ENCODE data around the gene TPH2. TPM values are rescaled to one million over a fixed set of nuclear protein-coding genes. Genes with fewer than 3 reads are reported as not detected.

The TPH2 gene
- total and polyA plus RNA-seq, 10 donors: 0.06 to 7.2 (median 1.5) TPM; not detected in 4

DNA sequence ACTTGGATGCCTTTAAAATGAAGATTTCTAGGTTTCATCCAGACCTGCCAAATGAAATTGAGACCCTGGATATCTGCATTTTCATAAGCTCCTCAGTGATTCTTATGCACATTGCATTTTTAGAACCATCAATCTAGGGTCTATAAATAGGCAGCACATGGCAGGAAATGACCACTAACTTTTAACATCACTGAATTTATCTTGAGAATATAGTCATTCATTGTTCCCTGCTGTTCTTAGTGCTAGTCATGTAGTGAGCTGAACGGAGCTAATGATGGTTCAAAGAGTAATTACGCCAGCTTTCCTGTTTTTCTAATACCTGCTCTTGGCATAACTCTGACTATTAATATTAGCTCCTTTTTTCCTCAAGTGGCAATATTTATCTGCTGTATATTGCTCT, 91.6 kb downstream of the TPH2 start:
- Histone ChIP-seq H3K4me1 (no peaks in the 10 kb centered on the region), H3K27ac (no peak overlapping the region), H3K4me3 (no peak overlapping the region), H3K36me3 (no peaks in the 10 kb centered on the region), H3K27me3 (replicated peaks in 1 of 7) (no peaks in the 10 kb centered on the region), H3K9me3 (no peaks in the 10 kb centered on the region)
- WGBS, 5 donors: 33 to 52% (median 43%) methylated on average over 2 of the region's 2 CpGs
- no peak for DNase-seq
- no peak for TF ChIP-seq POLR2A (IDR thresholded peaks at IDR 0.05)
- intact Hi-C loops (cut with DNase I; ENCODE audit: low total_unique reads): no loop called here

DNA sequence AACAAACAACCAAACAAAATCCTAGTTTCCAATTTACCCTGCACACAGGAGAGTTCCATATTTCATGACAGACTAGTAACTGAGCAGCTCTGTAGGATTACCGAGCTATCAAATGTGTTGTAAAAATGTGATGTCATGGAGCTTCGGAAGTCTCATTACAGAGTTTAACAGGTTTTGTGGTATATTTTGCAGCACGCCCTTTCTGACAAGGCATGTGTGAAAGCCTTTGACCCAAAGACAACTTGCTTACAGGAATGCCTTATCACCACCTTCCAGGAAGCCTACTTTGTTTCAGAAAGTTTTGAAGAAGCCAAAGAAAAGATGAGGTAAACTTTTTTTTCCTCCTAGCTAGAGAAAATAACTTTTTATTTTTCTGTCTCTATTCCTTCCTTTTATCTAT, 92.4 kb downstream of the TPH2 start:
- H3K4me1 ChIP-seq: no peaks in the 10 kb centered on the region
- H3K36me3 ChIP-seq: no peaks in the 10 kb centered on the region
- TF ChIP-seq, protein P1, sequence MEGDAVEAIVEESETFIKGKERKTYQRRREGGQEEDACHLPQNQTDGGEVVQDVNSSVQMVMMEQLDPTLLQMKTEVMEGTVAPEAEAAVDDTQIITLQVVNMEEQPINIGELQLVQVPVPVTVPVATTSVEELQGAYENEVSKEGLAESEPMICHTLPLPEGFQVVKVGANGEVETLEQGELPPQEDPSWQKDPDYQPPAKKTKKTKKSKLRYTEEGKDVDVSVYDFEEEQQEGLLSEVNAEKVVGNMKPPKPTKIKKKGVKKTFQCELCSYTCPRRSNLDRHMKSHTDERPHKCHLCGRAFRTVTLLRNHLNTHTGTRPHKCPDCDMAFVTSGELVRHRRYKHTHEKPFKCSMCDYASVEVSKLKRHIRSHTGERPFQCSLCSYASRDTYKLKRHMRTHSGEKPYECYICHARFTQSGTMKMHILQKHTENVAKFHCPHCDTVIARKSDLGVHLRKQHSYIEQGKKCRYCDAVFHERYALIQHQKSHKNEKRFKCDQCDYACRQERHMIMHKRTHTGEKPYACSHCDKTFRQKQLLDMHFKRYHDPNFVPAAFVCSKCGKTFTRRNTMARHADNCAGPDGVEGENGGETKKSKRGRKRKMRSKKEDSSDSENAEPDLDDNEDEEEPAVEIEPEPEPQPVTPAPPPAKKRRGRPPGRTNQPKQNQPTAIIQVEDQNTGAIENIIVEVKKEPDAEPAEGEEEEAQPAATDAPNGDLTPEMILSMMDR (IDR thresholded peaks at IDR 0.05 in 8 of 11, conservative IDR thresholded peaks at IDR 0.05 in 3 of 11): no peak
- TF ChIP-seq POLR2AphosphoS5 (IDR thresholded peaks at IDR 0.05): no peak
- H3K9me3 ChIP-seq: no peaks in the 10 kb centered on the region
- WGBS, 5 donors: 71 to 88% (median 81%) methylated on average over 3 of the region's 3 CpGs
- H3K27me3 ChIP-seq (replicated peaks in 1 of 7): no peaks in the 10 kb centered on the region
- no peak overlapping the region for H3K4me3 ChIP-seq
- intact Hi-C loops (cut with DNase I; ENCODE audit: low total_unique reads): no loop called here
- no peak for DNase-seq
- no peak overlapping the region for H3K27ac ChIP-seq

DNA sequence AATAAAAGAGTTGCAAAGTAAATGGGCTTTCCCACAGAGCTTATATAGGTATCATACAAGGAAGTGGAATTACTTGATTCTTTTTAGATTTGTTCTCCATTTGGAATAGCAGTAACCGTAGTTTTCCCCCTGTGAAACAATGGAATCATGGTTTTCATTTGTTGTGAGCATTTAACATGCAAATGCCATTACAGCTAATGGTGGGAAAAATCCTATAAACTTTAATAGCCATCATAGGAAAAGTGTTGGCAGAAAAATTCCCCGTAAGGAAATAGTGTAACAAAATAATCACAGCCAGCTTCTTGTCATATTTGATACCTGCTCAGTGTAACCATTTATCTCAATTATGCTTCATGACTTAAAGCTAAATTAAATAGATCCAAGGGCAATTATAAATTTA, 95.3 kb downstream of the TPH2 start:
- H3K9me3 ChIP-seq: no peaks in the 10 kb centered on the region
- H3K27me3 ChIP-seq (replicated peaks in 1 of 7): no peaks in the 10 kb centered on the region
- no peaks in the 10 kb centered on the region for H3K36me3 ChIP-seq
- intact Hi-C loops (cut with DNase I; ENCODE audit: low total_unique reads): no loop called here
- no peak overlapping the region for H3K27ac ChIP-seq
- no peak overlapping the region for H3K4me3 ChIP-seq
- no peak for TF ChIP-seq POLR2AphosphoS5 (IDR thresholded peaks at IDR 0.05)
- H3K4me1 ChIP-seq: no peaks in the 10 kb centered on the region
- DNase-seq: no peak
- 85 to 97% (median 89%) methylated on average over 2 of the region's 2 CpGs for WGBS, 5 donors

DNA sequence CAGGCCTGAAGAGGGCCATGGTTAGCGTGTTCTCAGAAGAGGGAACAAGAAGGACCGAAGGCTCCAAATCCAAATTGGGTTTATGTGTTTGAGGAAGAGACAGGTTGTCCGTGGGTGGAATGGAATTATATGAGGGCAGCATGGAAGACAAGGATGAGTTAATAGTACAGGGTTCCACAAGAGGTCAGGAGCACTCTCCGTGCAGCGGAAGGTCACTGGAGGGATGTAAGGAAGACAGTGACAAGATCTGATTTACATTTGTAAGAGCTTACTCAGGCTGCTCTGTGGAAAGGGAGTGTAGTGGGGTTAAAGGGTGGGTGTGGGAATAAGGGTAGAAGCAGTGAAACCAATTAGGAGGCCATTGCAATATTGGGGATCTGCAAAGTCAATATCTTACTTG, 97.0 kb downstream of the TPH2 start:
- no peak for DNase-seq
- Histone ChIP-seq H3K27me3 (replicated peaks in 1 of 7) (no peaks in the 10 kb centered on the region), H3K4me1 (no peaks in the 10 kb centered on the region), H3K27ac (no peak overlapping the region), H3K9me3 (peaks cover 0 to 7% (median 0%) of the 10 kb centered on the region in 8 donors), H3K4me3 (no peak overlapping the region), H3K36me3 (no peaks in the 10 kb centered on the region)
- WGBS, 5 donors: 72 to 80% (median 79%) methylated on average over 5 of the region's 5 CpGs
- intact Hi-C loops (cut with DNase I; ENCODE audit: low total_unique reads): no loop called here
- TF ChIP-seq, protein P1 (IDR thresholded peaks at IDR 0.05 in 8 of 11, conservative IDR thresholded peaks at IDR 0.05 in 3 of 11): no peak
- no peak for TF ChIP-seq POLR2AphosphoS5 (IDR thresholded peaks at IDR 0.05)
- TF ChIP-seq POLR2A (IDR thresholded peaks at IDR 0.05): no peak

DNA sequence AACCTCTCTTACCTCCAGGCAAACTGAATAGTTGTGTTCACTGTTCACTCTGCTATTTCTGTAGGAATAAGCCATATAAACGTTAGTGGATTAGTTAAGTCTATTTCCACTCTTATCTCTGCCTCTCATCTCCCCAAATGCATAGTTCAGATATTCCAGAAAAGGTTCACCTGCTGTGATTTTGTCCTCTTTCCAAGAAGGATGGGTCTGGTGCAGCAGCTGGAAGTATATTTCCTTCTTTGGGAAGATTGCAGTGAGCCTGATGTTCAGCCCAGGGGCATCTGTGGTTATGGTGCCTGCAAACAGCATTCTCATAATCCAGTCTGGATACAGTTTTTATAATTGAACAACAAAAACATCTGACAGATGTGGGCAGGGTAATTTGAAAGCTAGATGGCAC, 97.7 kb downstream of the TPH2 start:
- Histone ChIP-seq H3K27ac (no peak overlapping the region), H3K9me3 (peaks cover 0 to 7% (median 0%) of the 10 kb centered on the region in 8 donors), H3K27me3 (replicated peaks in 1 of 7) (no peaks in the 10 kb centered on the region), H3K36me3 (no peaks in the 10 kb centered on the region), H3K4me3 (no peak overlapping the region), H3K4me1 (no peaks in the 10 kb centered on the region)
- intact Hi-C loops (cut with DNase I; ENCODE audit: low total_unique reads): no loop called here
- no peak for TF ChIP-seq POLR2A (IDR thresholded peaks at IDR 0.05)
- TF ChIP-seq POLR2AphosphoS5 (IDR thresholded peaks at IDR 0.05): no peak
- TF ChIP-seq, protein P1 (IDR thresholded peaks at IDR 0.05 in 8 of 11, conservative IDR thresholded peaks at IDR 0.05 in 3 of 11): no peak
- WGBS, 5 donors: 48 to 60% (median 52%) methylated on average over 1 of the region's 1 CpG
- DNase-seq: no peak
